K562 (cell line): ENCODE measurements around the gene CEP72. TPM values are rescaled to one million over a fixed set of nuclear protein-coding genes. Genes with fewer than 3 reads are reported as not detected.

Source experiments
- ATAC-seq: fragments of 200-7000 bp; cut with Tn5 transposase; 3 replicates; pipeline ENCODE4 v1.9.1; 2020; ENCODE audit warnings: moderate library complexity
- BruUV-seq: library from RNA; stranded (reverse); fragments of 400-500 nt; replicated peaks from 2 replicates; lab custom pipeline; 2021; lab: Mats Ljungman, UMichigan
- CTCF ChIA-PET: fragments of 300-600 bp; formaldehyde crosslinking; extraction: SDS; loops from one replicate; lab custom pipeline; 2021; ENCODE audit warnings: low intra/inter-chr PET ratio; lab: Yijun Ruan, JAX
- POLR2A ChIA-PET: fragments of 300-600, 350-650 bp; sonication (Branson Sonifier 250); formaldehyde crosslinking; extraction: SDS; loops from one replicate; lab custom pipeline; 2021; ENCODE audit warnings: antibody characterized with exemption, inconsistent platforms; lab: Yijun Ruan, JAX
- DNase-seq, 4 experiments: peaks; one replicate each; pipeline versions ENCODE4 v3.0.0 to v3.0.0-alpha.2; 2011 to 2018; ENCODE audit warnings: low spot score in 3 of 4, mixed read lengths in 3 of 4; ENCODE audit errors: extremely low read depth in 1 of 4
- FAIRE-seq: peaks from 2 replicates; lab custom pipeline; 2011; peaks lifted over from hg19 to GRCh38; lab: Jason Lieb, UNC
- H2AFZ ChIP-seq: 2 replicates; pipeline ENCODE4 v1.6.0; 2011; ENCODE audit warnings: low read depth, low read length, control low read depth, inconsistent platforms
- H3K27ac ChIP-seq: fragments of 200-600 bp; 3 replicates; pipeline ENCODE4 v1.8.0; 2011; ENCODE audit warnings: low read depth, mild to moderate bottlenecking, control low read depth, inconsistent platforms, low read length, moderate library complexity, mixed read lengths; ENCODE audit errors: extremely low read depth
- H3K27me3 ChIP-seq, 2 experiments: fragments of 300-600 bp in 1 of 2; 2 replicates in 1 of 2; 3 replicates in 1 of 2; pipeline versions ENCODE4 v1.6.0 to v1.8.0; 2011; ENCODE audit warnings: inconsistent platforms in 2 of 2, low read length in 2 of 2, mild to moderate bottlenecking in 1 of 2, mixed read lengths in 1 of 2, moderate library complexity in 1 of 2; ENCODE audit not compliant: control insufficient read depth in 2 of 2, insufficient read depth in 2 of 2
- H3K36me3 ChIP-seq: fragments of 300-600 bp; 3 replicates; pipeline ENCODE4 v1.8.0; 2011; ENCODE audit warnings: mild to moderate bottlenecking, low read length, inconsistent platforms; ENCODE audit not compliant: control insufficient read depth, insufficient read depth
- H3K4me1 ChIP-seq, 2 experiments: fragments of 200-600 bp in 1 of 2; replicated peaks in 1 of 2; 2 replicates in 1 of 2; 3 replicates in 1 of 2; pipeline versions ENCODE4 v1.5.1 to v1.8.0; 2011; ENCODE audit warnings: inconsistent platforms in 2 of 2, low read length in 2 of 2, mild to moderate bottlenecking in 1 of 2, mixed read lengths in 1 of 2, moderate library complexity in 1 of 2; ENCODE audit not compliant: control insufficient read depth in 2 of 2, insufficient read depth in 2 of 2
- H3K4me2 ChIP-seq: 2 replicates; pipeline ENCODE4 v1.6.1; 2011; ENCODE audit warnings: low read length, control low read depth, inconsistent platforms, mixed read lengths; ENCODE audit not compliant: insufficient read depth
- H3K4me3 ChIP-seq: fragments of 200-600 bp; sonication (generic), shearing (Covaris generic); 2 replicates; pipeline ENCODE4 v1.5.1; 2016; ENCODE audit warnings: control low read depth, inconsistent platforms
- H3K79me2 ChIP-seq: fragments of 200-600 bp; 3 replicates; pipeline ENCODE4 v1.8.0; 2011; ENCODE audit warnings: low read length, inconsistent platforms; ENCODE audit not compliant: control insufficient read depth, insufficient read depth
- H3K9ac ChIP-seq, 2 experiments: 2 replicates each; pipeline versions ENCODE4 v1.6.0 to v1.6.1; 2011; ENCODE audit warnings: low read depth in 2 of 2, low read length in 2 of 2, control low read depth in 1 of 2, inconsistent platforms in 1 of 2, mild to moderate bottlenecking in 1 of 2, mixed read lengths in 1 of 2; ENCODE audit not compliant: insufficient read depth in 1 of 2
- H3K9me1 ChIP-seq: one replicate; pipeline ENCODE4 v1.6.0; 2011; ENCODE audit warnings: inconsistent platforms, mild to moderate bottlenecking, low read length, moderate library complexity; ENCODE audit not compliant: control insufficient read depth, insufficient read depth
- H3K9me3 ChIP-seq: replicated peaks from 2 replicates; pipeline ENCODE4 v1.5.1; 2011; ENCODE audit warnings: low read depth, low read length, inconsistent platforms; ENCODE audit not compliant: control insufficient read depth, insufficient read depth
- H4K20me1 ChIP-seq: replicated peaks from 2 replicates; pipeline ENCODE4 v1.6.1; 2011; ENCODE audit warnings: low read length, inconsistent platforms, mixed read lengths; ENCODE audit not compliant: control insufficient read depth, insufficient read depth
- ATF1 ChIP-seq, 2 experiments: fragments of 450-650 bp in 1 of 2; IDR thresholded peaks; 2 replicates each; pipeline ENCODE4 v1.6.1; 2016; ENCODE audit warnings: missing compliant biosample characterization in 1 of 2, missing genetic modification characterization in 1 of 2
- COPS2 ChIP-seq: fragments of 450-650 bp; conservative IDR thresholded peaks from 2 replicates; pipeline ENCODE4 v1.6.1; 2016; ENCODE audit warnings: mild to moderate bottlenecking, moderate library complexity
- MCM5 ChIP-seq: fragments of 450-650 bp; IDR thresholded peaks from 2 replicates; pipeline ENCODE4 v1.6.1; 2016; ENCODE audit warnings: low read depth
- NCOA4 ChIP-seq: fragments of 450-650 bp; IDR thresholded peaks from 2 replicates; pipeline ENCODE4 v1.6.1; 2018; ENCODE audit warnings: mild to moderate bottlenecking; ENCODE audit not compliant: partially characterized antibody
- POLR2G ChIP-seq: fragments of 200-400 bp; formaldehyde crosslinking; IDR thresholded peaks from 2 replicates; pipeline ENCODE4 v1.6.1; 2017; ENCODE audit warnings: low read depth, mild to moderate bottlenecking, antibody characterized with exemption, low read length, moderate library complexity
- PREB ChIP-seq: sonication (generic); formaldehyde crosslinking; IDR thresholded peaks from 2 replicates; pipeline ENCODE4 v1.8.1; 2023; ENCODE audit warnings: mild to moderate bottlenecking, missing genetic modification reagents
- REST ChIP-seq, 2 experiments: fragments of 450-650 bp; formaldehyde crosslinking in 1 of 2; IDR thresholded peaks; 2 replicates each; pipeline versions ENCODE4 v1.4.0 to v1.6.1; 2014 to 2020; ENCODE audit warnings: mild to moderate bottlenecking in 2 of 2, borderline replicate concordance in 1 of 2, low read depth in 1 of 2
- RUNX1 ChIP-seq: sonication (generic); IDR thresholded peaks from 2 replicates; pipeline ENCODE4 v1.6.1; 2016; ENCODE audit warnings: antibody characterized with exemption, low read depth
- SOX6 ChIP-seq: fragments of 450-650 bp; IDR thresholded peaks from 2 replicates; pipeline ENCODE4 v1.6.1; 2014; ENCODE audit warnings: mild to moderate bottlenecking
- WHSC1 ChIP-seq: IDR thresholded peaks from one replicate; pipeline ENCODE4 v1.6.1; 2012; ENCODE audit warnings: low read length, control low read depth, inconsistent platforms
- ZNF444 ChIP-seq: fragments of 250-450 bp; sonication (Bioruptor Pico); IDR thresholded peaks from 2 replicates; pipeline ENCODE4 v1.4.0; 2020; ENCODE audit warnings: mild to moderate bottlenecking, moderate library complexity
- ZNF79 ChIP-seq: fragments of 250-450 bp; sonication (Bioruptor Pico); IDR thresholded peaks from 2 replicates; pipeline ENCODE4 v1.4.0; 2020; ENCODE audit warnings: low read depth, mild to moderate bottlenecking, moderate library complexity
- WGBS: fragments of 100-300 bp; shearing (Covaris generic); methylation state at CpG from one replicate; pipeline ENCODE4 v1.1.6; 2016; ENCODE audit warnings: low coverage, mixed read lengths; ENCODE audit not compliant: insufficient coverage; ENCODE audit errors: missing lambda C conversion rate; 5-methylcytosine and 5-hydroxymethylcytosine counted together
- in situ Hi-C: fragments of 300-500 bp; cut with MboI; formaldehyde crosslinking; loops from 4 replicates; pipeline ENCODE4 v1.15.0; 2018; ENCODE audit warnings: inconsistent platforms, mixed read lengths
- intact Hi-C: fragments of 100-400 bp; cut with micrococcal nuclease; formaldehyde crosslinking; loops from 2 replicates; pipeline ENCODE4 v1.14.2; 2022
- polyA plus RNA-seq, 8 experiments: library from polyadenylated mRNA; depleted of rRNA in 4 of 8; stranded (reverse) in 5 of 8; unstranded in 3 of 8; fragments of >200 nt; fragmentation: Nextera tagmentation in 2 of 8; fragmentation: Illumina TruSeq in 1 of 8; extraction: Ambion mirVana in 2 of 8; extraction: Trizol in 1 of 8; gene quantifications; 2 replicates each; pipeline versions ENCODE4 v1.2.1 to v1.2.3, GENCODE V29; 2011 to 2014; ENCODE audit warnings: inconsistent platforms in 1 of 8, missing spikeins in 1 of 8
- total RNA-seq, 7 experiments: library from RNA; depleted of rRNA in 6 of 7; stranded (reverse); fragments of >200 nt in 6 of 7; fragmentation: Illumina TruSeq in 2 of 7; extraction: Trizol in 2 of 7; gene quantifications; 2 replicates each; pipeline versions ENCODE4 v1.2.1 to v1.2.3, GENCODE V29; 2011 to 2021; ENCODE audit warnings: low replicate concordance in 1 of 7

CEP72 gene
- total and polyA plus RNA-seq, 9 of the 15 experiments (the other 6 are each of a cell fraction or from before 2014, with no cell fraction given), result 0.89 to 38.1 (median 14.2) TPM

DNA sequence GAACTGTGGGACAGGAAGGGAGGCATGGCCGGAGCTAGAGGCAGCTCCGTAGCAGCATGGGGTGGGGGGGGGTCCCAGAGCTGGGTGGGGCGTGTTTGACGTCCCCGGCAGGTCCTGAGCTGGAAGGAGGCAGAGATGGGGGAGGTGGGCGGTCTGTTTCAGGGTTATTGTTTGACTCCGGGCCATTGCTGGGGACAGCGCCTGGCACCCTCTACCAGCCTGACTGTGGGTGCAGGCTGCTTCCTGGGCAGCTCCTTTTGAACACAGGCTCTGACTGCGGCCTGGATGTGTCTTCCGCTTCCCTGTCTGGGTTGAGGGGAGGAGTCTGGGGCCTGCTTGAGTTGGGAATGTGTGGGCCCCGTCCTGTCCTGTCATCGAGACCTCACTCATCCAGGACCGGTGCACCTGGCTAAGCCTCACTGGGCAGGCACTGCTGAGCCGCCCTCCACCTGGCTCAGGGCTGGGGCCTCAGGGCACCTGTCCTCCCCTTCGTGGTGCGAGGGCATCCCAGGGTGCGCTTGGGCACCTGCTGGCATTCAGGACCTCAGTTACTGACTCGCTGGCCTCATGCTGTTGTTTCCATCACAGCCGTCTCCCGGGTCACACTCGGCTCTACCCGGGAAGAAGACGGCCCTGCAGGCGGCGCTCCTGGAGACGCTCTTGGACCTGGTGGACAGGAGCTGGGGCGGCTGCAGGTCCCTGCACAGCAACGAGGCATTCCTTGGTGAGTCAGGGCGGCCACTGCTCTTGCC is 26.5 kb downstream of the CEP72 start:
- ChIA-PET CTCF (no interaction called here), POLR2A (no interaction called here)
- H3K36me3 ChIP-seq, result peaks cover 99% of the 10 kb centered on the region
- H3K9ac ChIP-seq, result peak overlapping the region in 1 of 2 experiments; percentile 43; a peak in 1 of 4 replicates
- H3K9me1 ChIP-seq, result no peaks in the 10 kb centered on the region
- in situ Hi-C loops (no loop called here), intact Hi-C loops (no loop called here)
- no peak overlapping the region for H3K4me2 ChIP-seq
- no peak overlapping the region for H3K27ac ChIP-seq
- H3K9me3 ChIP-seq, result no peaks in the 10 kb centered on the region
- WGBS, result 96% methylated on average over 21 of the region's 29 CpGs
- no peak for FAIRE-seq
- H2AFZ ChIP-seq, result no peak overlapping the region
- ATAC-seq, result no peak
- no peaks in the 10 kb centered on the region for H3K27me3 ChIP-seq
- no TSS peak for BruUV-seq
- H3K4me3 ChIP-seq, result no peak overlapping the region
- H3K79me2 ChIP-seq, result no peaks in the 10 kb centered on the region
- H4K20me1 ChIP-seq, result no peaks in the 10 kb centered on the region; the same call in 1 of the 2 replicates
- peaks cover 0 to 7% of the 10 kb centered on the region in 2 experiments; a peak in 1 of 5 replicates for H3K4me1 ChIP-seq
- no peak for DNase-seq
- TF ChIP-seq RUNX1 (no peak), COPS2 (no peak), ATF1 (CRISPR knock-in tag; IDR thresholded peaks at IDR 0.05) (no peak), ATF1 (tag; IDR thresholded peaks at IDR 0.05) (no peak), POLR2G (peak; percentile 45; the same call in 1 of the 2 replicates), ZNF79 (CRISPR knock-in tag) (no peak), PREB (CRISPR knock-in tag) (no peak), SOX6 (no peak), WHSC1 (peak; percentile 7), NCOA4 (no peak), REST (IDR thresholded peaks at IDR 0.05; ENCODE audit: borderline replicate concordance) (no peak), REST (CRISPR knock-in tag; IDR thresholded peaks at IDR 0.05; ENCODE audit: low read depth) (no peak), MCM5 (no peak), ZNF444 (CRISPR knock-in tag) (no peak)
